Measurements from ENCODE around the gene CAPG.
A peak's percentile ranks its signal among the peaks of the same experiment; 100 is the strongest.
"Not testable (repeated sequence)": the region's sequence is repeated elsewhere in the genome, so short reads cannot be mapped to it uniquely, and the experiment has no call there.

CAPG gene

GRCh38 chr2:85439569-85439968 lies 29.4 kb upstream of the CAPG start:
- H3K4me3 ChIP-seq = not testable (repeated sequence)
- peak overlapping the region in 12 of 21 experiments; percentile 43 to 98 (median 92) for H3K27ac ChIP-seq

GRCh38 chr2:85439025-85439472 lies 28.9 kb upstream of the CAPG start:
- Histone ChIP-seq H3K4me3 (no peak overlapping the region), H3K27ac (peak overlapping the region in 19 of 21 experiments; percentile 81 to 98 (median 91))

GRCh38 chr2:85438201-85439024 lies 28.2 kb upstream of the CAPG start:
- Histone ChIP-seq H3K27ac (peak overlapping the region; percentile 31 to 98 (median 90)), H3K4me3 (peak overlapping the region; percentile 16 to 50 (median 38))

- H3K27ac ChIP-seq = peak overlapping the region; percentile 31 to 98 (median 90)
- peak overlapping the region; percentile 16 to 50 (median 38) for H3K4me3 ChIP-seq
Observed at GRCh38 chr2:85437488-85438200, 27.5 kb upstream of the CAPG start.

GRCh38 chr2:85436836-85437487 lies 26.8 kb upstream of the CAPG start:
- peak overlapping the region in 3 of 7 experiments; percentile 42 to 50 (median 45) for H3K4me3 ChIP-seq
- H3K27ac ChIP-seq = peak overlapping the region; percentile 31 to 98 (median 90)

GRCh38 chr2:85435981-85436835 lies 26.0 kb upstream of the CAPG start:
- Histone ChIP-seq H3K27ac (peak overlapping the region in 19 of 21 experiments; percentile 31 to 98 (median 90)), H3K4me3 (no peak overlapping the region)

GRCh38 chr2:85435220-85435958 lies 25.2 kb upstream of the CAPG start:
- Histone ChIP-seq H3K27ac (peak overlapping the region in 11 of 21 experiments; percentile 3 to 98 (median 90)), H3K4me3 (no peak overlapping the region)

GRCh38 chr2:85434696-85435095 lies 24.5 kb upstream of the CAPG start:
- Histone ChIP-seq H3K4me3 (no peak overlapping the region), H3K27ac (peak overlapping the region in 12 of 21 experiments; percentile 3 to 98 (median 44))

GRCh38 chr2:85433511-85434089 lies 23.4 kb upstream of the CAPG start:
- no peak overlapping the region for H3K4me3 ChIP-seq
- peak overlapping the region in 12 of 21 experiments; percentile 10 to 98 (median 40) for H3K27ac ChIP-seq

GRCh38 chr2:85431570-85432205 lies 21.5 kb upstream of the CAPG start:
- peak overlapping the region in 2 of 21 experiments; percentile 33 to 38 for H3K27ac ChIP-seq
- H3K4me3 ChIP-seq = no peak overlapping the region

GRCh38 chr2:85430752-85431569 lies 20.8 kb upstream of the CAPG start:
- H3K4me3 ChIP-seq = no peak overlapping the region
- H3K27ac ChIP-seq = peak overlapping the region in 3 of 21 experiments; percentile 14 to 38 (median 14)

- no peak overlapping the region for H3K4me3 ChIP-seq
- peak overlapping the region in 1 of 21 experiments; percentile 4 for H3K27ac ChIP-seq
Observed at GRCh38 chr2:85429924-85430289, 19.7 kb upstream of the CAPG start.

- H3K4me3 ChIP-seq = no peak overlapping the region
Observed at GRCh38 chr2:85429213-85429923, 19.2 kb upstream of the CAPG start.

GRCh38 chr2:85428343-85428881 lies 18.2 kb upstream of the CAPG start:
- Histone ChIP-seq H3K4me3 (no peak overlapping the region), H3K27ac (peak overlapping the region in 2 of 21 experiments; percentile 6 to 13)

More at GRCh38 chr2:85429213-85429923, 19.2 kb upstream of the CAPG start:
- H3K27ac ChIP-seq = peak overlapping the region in 1 of 21 experiments; percentile 4

- Histone ChIP-seq H3K4me3 (no peak overlapping the region), H3K27ac (no peak overlapping the region)
Observed at GRCh38 chr2:85427300-85427835, 17.2 kb upstream of the CAPG start.

- no peak overlapping the region for H3K27ac ChIP-seq
Observed at GRCh38 chr2:85425588-85425987, 15.4 kb upstream of the CAPG start.

More at GRCh38 chr2:85425588-85425987, 15.4 kb upstream of the CAPG start:
- H3K4me3 ChIP-seq = no peak overlapping the region
